ENCODE results near the gene ACRV1.
A peak's percentile ranks its signal among the peaks of the same experiment; 100 is the strongest.

ACRV1 gene

GRCh38 chr11:125680747-125681146 lies at the start of gene ACRV1:
Gene ACRV1 (minus strand): TSS chr11:125680847. CDS start chr11:125680780, 67 bp downstream.
- TF ChIP-seq YY1 (IDR thresholded peaks at IDR 0.05; ENCODE audit: low read depth) (no peak), RAD21 (IDR thresholded peaks at IDR 0.05; ENCODE audit: low read depth) (no peak)

- TF ChIP-seq EGR1 (IDR thresholded peaks at IDR 0.05) (no peak), TAF1 (IDR thresholded peaks at IDR 0.05; ENCODE audit: low read depth) (no peak), TCF12 (IDR thresholded peaks at IDR 0.05; ENCODE audit: low read depth) (no peak), EP300 (IDR thresholded peaks at IDR 0.05; ENCODE audit: borderline replicate concordance) (no peak), FOXM1 (IDR thresholded peaks at IDR 0.05; ENCODE audit: borderline replicate concordance, low read depth) (no peak), MAX (IDR thresholded peaks at IDR 0.05) (no peak), YY1 (IDR thresholded peaks at IDR 0.05; ENCODE audit: low read depth) (no peak), RAD21 (IDR thresholded peaks at IDR 0.05; ENCODE audit: low read depth) (no peak), REST (IDR thresholded peaks at IDR 0.05; ENCODE audit: low read depth) (no peak), TEAD4 (IDR thresholded peaks at IDR 0.05) (no peak), NFIC (IDR thresholded peaks at IDR 0.05) (no peak), ZBTB7A (IDR thresholded peaks at IDR 0.05; ENCODE audit: low read depth) (no peak), CREB1 (IDR thresholded peaks at IDR 0.05; ENCODE audit: low read depth) (no peak), USF1 (IDR thresholded peaks at IDR 0.05) (no peak), CEBPB (IDR thresholded peaks at IDR 0.05) (no peak)
Observed at GRCh38 chr11:125728969-125729368, 48.3 kb upstream of the ACRV1 start.

GRCh38 chr11:125724125-125724524 lies 43.5 kb upstream of the ACRV1 start:
- TF ChIP-seq NFIC (IDR thresholded peaks at IDR 0.05) = no peak
- TF ChIP-seq RAD21 (IDR thresholded peaks at IDR 0.05; ENCODE audit: low read depth) = peak; percentile 37

- no peak for TF ChIP-seq MAX (IDR thresholded peaks at IDR 0.05)
- no peak for TF ChIP-seq TEAD4 (IDR thresholded peaks at IDR 0.05)
- no peak for TF ChIP-seq USF1 (IDR thresholded peaks at IDR 0.05)
- TF ChIP-seq EP300 (IDR thresholded peaks at IDR 0.05; ENCODE audit: borderline replicate concordance) = no peak
- no peak for TF ChIP-seq RAD21 (IDR thresholded peaks at IDR 0.05; ENCODE audit: low read depth)
- no peak for TF ChIP-seq CREB1 (IDR thresholded peaks at IDR 0.05; ENCODE audit: low read depth)
- no peak for TF ChIP-seq CEBPB (IDR thresholded peaks at IDR 0.05)
- TF ChIP-seq TAF1 (IDR thresholded peaks at IDR 0.05; ENCODE audit: low read depth) = no peak
- TF ChIP-seq TCF12 (IDR thresholded peaks at IDR 0.05; ENCODE audit: low read depth) = no peak
- TF ChIP-seq NFIC (IDR thresholded peaks at IDR 0.05) = no peak
- TF ChIP-seq ZBTB7A (IDR thresholded peaks at IDR 0.05; ENCODE audit: low read depth) = no peak
- TF ChIP-seq YY1 (IDR thresholded peaks at IDR 0.05; ENCODE audit: low read depth) = no peak
- no peak for TF ChIP-seq FOXM1 (IDR thresholded peaks at IDR 0.05; ENCODE audit: borderline replicate concordance, low read depth)
- TF ChIP-seq REST (IDR thresholded peaks at IDR 0.05; ENCODE audit: low read depth) = no peak
Observed at GRCh38 chr11:125720781-125721180, 40.1 kb upstream of the ACRV1 start.

GRCh38 chr11:125701858-125702621 lies 21.4 kb upstream of the ACRV1 start:
- TF ChIP-seq NFIC (IDR thresholded peaks at IDR 0.05) (no peak), MAX (IDR thresholded peaks at IDR 0.05) (no peak), YY1 (IDR thresholded peaks at IDR 0.05; ENCODE audit: low read depth) (no peak), FOXM1 (IDR thresholded peaks at IDR 0.05; ENCODE audit: borderline replicate concordance, low read depth) (no peak)

GRCh38 chr11:125701018-125701610 lies 20.5 kb upstream of the ACRV1 start:
- TF ChIP-seq EGR1 (IDR thresholded peaks at IDR 0.05) (no peak), USF1 (IDR thresholded peaks at IDR 0.05) (no peak), FOXM1 (IDR thresholded peaks at IDR 0.05; ENCODE audit: borderline replicate concordance, low read depth) (no peak), EP300 (IDR thresholded peaks at IDR 0.05; ENCODE audit: borderline replicate concordance) (no peak), YY1 (IDR thresholded peaks at IDR 0.05; ENCODE audit: low read depth) (no peak), ZBTB7A (IDR thresholded peaks at IDR 0.05; ENCODE audit: low read depth) (no peak), MAX (IDR thresholded peaks at IDR 0.05) (no peak), TAF1 (IDR thresholded peaks at IDR 0.05; ENCODE audit: low read depth) (no peak), REST (IDR thresholded peaks at IDR 0.05; ENCODE audit: low read depth) (no peak), NFIC (IDR thresholded peaks at IDR 0.05) (no peak), CREB1 (IDR thresholded peaks at IDR 0.05; ENCODE audit: low read depth) (no peak), TCF12 (IDR thresholded peaks at IDR 0.05; ENCODE audit: low read depth) (no peak)
